Heart left ventricle (tissue), 16 donors: ENCODE results near the gene NCAPG2. TPM values are rescaled to one million over a fixed set of nuclear protein-coding genes. Genes with fewer than 3 reads are reported as not detected.

ENCODE experiments used
- ATAC-seq, 4 donors: fragments of 200-7000 bp; cut with Tn5 transposase; one replicate each; pipeline ENCODE4 v1.9.1; 2020 to 2022; ENCODE audit warnings: moderate library complexity in 4 of 4, mild to moderate bottlenecking in 3 of 4, moderate number of reproducible peaks in 1 of 4
- DNase-seq, 5 donors: peaks; one replicate each; pipeline ENCODE4 v3.0.0-alpha.2; 2020
- H3K27ac ChIP-seq, 12 donors: fragments of 200-600 bp; sonication (generic) in 4 of 12; one replicate each; pipeline versions ENCODE4 v1.5.0 to v1.8.0; 2016 to 2022; ENCODE audit warnings: mild to moderate bottlenecking in 2 of 12
- H3K27me3 ChIP-seq, 9 donors: fragments of 200-600 bp; sonication (generic) in 2 of 9; one replicate each; pipeline versions ENCODE4 v1.5.1 to v1.8.0; 2016 to 2022; ENCODE audit warnings: mild to moderate bottlenecking in 3 of 9
- H3K36me3 ChIP-seq, 9 donors: fragments of 200-600 bp; sonication (generic) in 2 of 9; one replicate each; pipeline versions ENCODE4 v1.5.0 to v1.8.0; 2018 to 2022; ENCODE audit warnings: mild to moderate bottlenecking in 2 of 9
- H3K4me1 ChIP-seq, 12 donors: fragments of 200-600 bp; sonication (generic) in 4 of 12; one replicate each; pipeline versions ENCODE4 v1.5.0 to v1.8.0; 2016 to 2022; ENCODE audit warnings: mild to moderate bottlenecking in 3 of 12
- H3K4me3 ChIP-seq, 12 donors: fragments of 200-600 bp; sonication (generic) in 4 of 12; one replicate each; pipeline versions ENCODE4 v1.5.0 to v1.8.0; 2017 to 2022; ENCODE audit warnings: mild to moderate bottlenecking in 9 of 12, moderate library complexity in 4 of 12
- H3K9me3 ChIP-seq, 12 donors: fragments of 200-600 bp; sonication (generic) in 4 of 12; one replicate each; pipeline versions ENCODE4 v1.5.0 to v1.8.0; 2016 to 2022; ENCODE audit warnings: mild to moderate bottlenecking in 1 of 12
- CTCF ChIP-seq, 12 donors: fragments of 200-600 bp; sonication (generic) in 4 of 12; IDR thresholded peaks; one replicate each; pipeline versions ENCODE4 v1.5.0 to v1.8.0; 2018 to 2022; ENCODE audit warnings: antibody characterized with exemption in 12 of 12, mild to moderate bottlenecking in 5 of 12
- POLR2A ChIP-seq, 2 donors: fragments of 450-650 bp; IDR thresholded peaks; one replicate each; pipeline ENCODE4 v1.6.1; 2017; ENCODE audit warnings: antibody characterized with exemption in 2 of 2, mild to moderate bottlenecking in 2 of 2, moderate library complexity in 2 of 2
- WGBS, 4 donors: extraction: QIAGEN DNeasy Blood & Tissue Kit in 2 of 4; methylation state at CpG; one replicate each; pipeline versions ENCODE4 v1.1.5 to v1.1.7; 2013 to 2018; 5-methylcytosine and 5-hydroxymethylcytosine counted together
- intact Hi-C, 10 donors: fragments of 100-400 bp; cut with DNase I; formaldehyde crosslinking; loops; one replicate each; pipeline versions ENCODE4 v1.11.1 to v1.14.2; 2022
- polyA plus RNA-seq, 2 donors: library from polyadenylated mRNA; stranded (reverse); fragments of 200-250 nt; gene quantifications; one replicate each; pipeline ENCODE4 v1.2.3, GENCODE V29; 2013
- total RNA-seq, 9 donors: library from RNA; depleted of rRNA in 2 of 9; stranded (reverse); fragments of >200 nt in 2 of 9; fragmentation: NEBNext Ultra II Directional in 3 of 9; extraction: Animal tissue kit (Norgen Biotek cat#: 25700) in 3 of 9; gene quantifications; one replicate each; pipeline versions ENCODE4 v1.1.0 to v1.2.4, GENCODE V29; 2016 to 2023
- donor health status: ischemic (EF 13 %, LVEDD 7.1; RV severe dilation, severe dysfunction).
- donor health status: healthy with polysubstance abuse.
- donor health status: DM: no; HTN: yes; CAD: no.
- donor health status: DM: no; HTN: no; CAD: no.
- donor health status: ischemic (EF 25% LVEDD 6.9; RV normal size, moderate dysfunction).
- donor health status: ischemic (EF 25% LVEDD 5.7; RV mildly dilated, moderate dysfunction).
- donor health status: healthy.
- donor health status: DM: yes; HTN: yes; CAD: no.
- donor health status: ischemic (EF 35%, LVEDD 5.7; RV mildly dilated, moderate dysfunction).
- donor health status: nonischemic (EF 11% LVEDD 7.7; RV severe dilation, severe dysfunction).
- donor health status: DM: yes; HTN: yes; CAD: no.
- donor health status: PGD.
- donor health status: ischemic (EF 29% LVEDD 5.4; RV normal size, mild dysfunction).
- donor health status: nonischemic (EF 23%, LVEDD 6.1; RV moderate dilation, normal function).

NCAPG2 gene
- total and polyA plus RNA-seq, 11 donors: 1.1 to 12.5 (median 4.1) TPM

GRCh38 chr7:158590181-158590530 lies 114.4 kb downstream of the NCAPG2 start:
- 86 to 90% (median 89%) methylated on average over 12 of the region's 12 CpGs for WGBS, 4 donors
- TF ChIP-seq CTCF (IDR thresholded peaks at IDR 0.05): no peak
- TF ChIP-seq POLR2A (IDR thresholded peaks at IDR 0.05): no peak
- Histone ChIP-seq H3K27me3 (peaks cover 7 to 28% (median 18%) of the 10 kb centered on the region in 9 donors), H3K27ac (no peak overlapping the region), H3K4me3 (no peak overlapping the region), H3K4me1 (peaks cover 7 to 28% (median 13%) of the 10 kb centered on the region in 12 donors), H3K9me3 (peaks cover 0 to 9% (median 0%) of the 10 kb centered on the region in 12 donors), H3K36me3 (no peaks in the 10 kb centered on the region)
- intact Hi-C loops: no loop called here
- ATAC-seq (no peak), DNase-seq (no peak)

DNA sequence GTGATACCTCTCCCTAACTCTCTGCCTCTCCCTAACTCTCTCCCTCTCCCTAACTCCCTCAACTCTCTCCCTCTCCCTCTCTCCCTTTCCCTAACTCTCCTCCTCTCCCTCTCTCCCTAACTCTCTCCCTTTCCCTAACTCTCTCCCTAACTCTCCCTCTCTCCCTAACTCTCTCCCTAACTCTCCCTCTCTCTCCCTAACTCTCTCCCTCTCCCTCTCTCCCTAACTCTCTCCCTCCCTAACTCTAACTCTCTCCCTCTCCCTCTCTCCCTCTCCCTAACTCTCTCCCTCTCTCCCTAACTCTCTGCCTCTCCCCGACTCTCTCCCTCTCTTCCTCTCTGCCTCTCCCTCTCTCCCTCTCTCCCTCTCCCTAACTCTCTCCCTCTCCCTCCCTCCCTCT lies 115.0 kb downstream of the NCAPG2 start:
- WGBS, 4 donors: 41 to 52% (median 49%) methylated on average over 1 of the region's 1 CpG
- Histone ChIP-seq H3K9me3 (peaks cover 0 to 9% (median 0%) of the 10 kb centered on the region in 12 donors), H3K4me1 (peaks cover 7 to 28% (median 13%) of the 10 kb centered on the region in 12 donors), H3K27ac (no peak overlapping the region), H3K36me3 (no peaks in the 10 kb centered on the region), H3K27me3 (peaks cover 12 to 33% (median 23%) of the 10 kb centered on the region in 9 donors), H3K4me3 (no peak overlapping the region)
- no peak for TF ChIP-seq CTCF (IDR thresholded peaks at IDR 0.05)
- DNase-seq: no peak
- ATAC-seq: no peak
- intact Hi-C loops: no loop called here

DNA sequence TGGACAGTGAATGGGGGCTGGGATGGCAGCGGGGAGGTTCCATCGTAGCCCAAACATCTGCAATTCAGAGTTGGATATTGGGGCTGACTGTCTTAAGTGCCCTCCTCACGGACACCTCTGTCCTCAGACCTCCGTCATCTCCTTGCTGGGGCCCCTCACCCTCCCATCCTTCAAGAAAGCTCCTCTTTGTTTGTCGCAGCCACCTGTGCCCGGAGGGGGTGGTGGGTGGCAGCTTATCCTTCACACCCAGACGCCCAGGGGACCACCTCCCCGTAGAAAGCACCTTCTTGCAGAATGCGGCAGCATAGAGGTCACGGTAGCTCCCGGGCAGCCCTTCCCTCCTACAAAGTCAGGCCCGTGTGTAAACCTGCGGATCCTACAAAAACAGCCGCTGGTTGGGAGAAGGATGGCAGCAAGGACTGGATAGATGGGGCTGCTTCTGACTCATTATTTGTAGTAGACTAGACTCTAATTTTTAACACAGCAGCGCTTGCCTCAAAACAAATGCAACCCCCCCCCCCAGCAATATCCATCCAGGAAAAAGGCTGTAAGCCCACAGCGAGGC lies 115.6 kb downstream of the NCAPG2 start:
- WGBS, 4 donors: 41 to 70% (median 45%) methylated on average over 12 to 16 of the region's 16 CpGs
- DNase-seq (no peak), ATAC-seq (no peak)
- no peak overlapping the region for H3K4me3 ChIP-seq
- no peak overlapping the region for H3K27ac ChIP-seq
- H3K9me3 ChIP-seq: peaks cover 0 to 9% (median 0%) of the 10 kb centered on the region in 12 donors
- peaks cover 12 to 40% (median 30%) of the 10 kb centered on the region in 9 donors for H3K27me3 ChIP-seq
- no peaks in the 10 kb centered on the region for H3K36me3 ChIP-seq
- TF ChIP-seq CTCF (IDR thresholded peaks at IDR 0.05) (no peak), POLR2A (IDR thresholded peaks at IDR 0.05) (no peak)
- intact Hi-C loops: no loop called here
- peaks cover 7 to 28% (median 13%) of the 10 kb centered on the region in 12 donors for H3K4me1 ChIP-seq

- TF ChIP-seq CTCF (IDR thresholded peaks at IDR 0.05) (no peak), POLR2A (IDR thresholded peaks at IDR 0.05) (no peak)
- 9 to 45% (median 14%) methylated on average over 12 to 63 of the region's 63 CpGs for WGBS, 4 donors
- no peak for DNase-seq
- peak overlapping the region in 9 of 12 donors; percentile 30 to 56 (median 38) for H3K4me3 ChIP-seq
- no peaks in the 10 kb centered on the region for H3K36me3 ChIP-seq
- H3K27ac ChIP-seq: no peak overlapping the region
- peak in 3 of 4 donors; percentile 16 to 35 (median 23) for ATAC-seq
- intact Hi-C loops: no loop called here
- H3K27me3 ChIP-seq: peaks cover 18 to 45% (median 36%) of the 10 kb centered on the region in 9 donors
- peaks cover 7 to 28% (median 13%) of the 10 kb centered on the region in 12 donors for H3K4me1 ChIP-seq
- peaks cover 0 to 7% (median 0%) of the 10 kb centered on the region in 12 donors for H3K9me3 ChIP-seq
Observed at GRCh38 chr7:158588085-158588877, 116.3 kb downstream of the NCAPG2 start.
